Tibial nerve (tissue), 4 donors: Measurements from ENCODE around the gene HMCN2.

ENCODE experiments used
- EP300 ChIP-seq, 2 donors: sonication (generic); formaldehyde crosslinking; IDR thresholded peaks; one replicate each; pipeline ENCODE4 v1.6.1; 2017; ENCODE audit warnings: antibody characterized with exemption in 2 of 2, mild to moderate bottlenecking in 1 of 2
- POLR2A ChIP-seq, 2 donors: fragments of 450-650 bp; IDR thresholded peaks; one replicate each; pipeline ENCODE4 v1.6.1; 2017; ENCODE audit warnings: antibody characterized with exemption in 2 of 2, mild to moderate bottlenecking in 2 of 2, moderate library complexity in 2 of 2
- TF ChIP-seq, protein P1 (sequence below), 5 experiments: fragments of 200-600 bp in 3 of 5; fragments of 450-650 bp in 2 of 5; sonication (generic) in 3 of 5; IDR thresholded peaks; one replicate each; pipeline ENCODE4 v1.5.1; 2016 to 2019; ENCODE audit warnings: antibody characterized with exemption in 5 of 5, mild to moderate bottlenecking in 3 of 5, moderate library complexity in 2 of 5

DNA sequence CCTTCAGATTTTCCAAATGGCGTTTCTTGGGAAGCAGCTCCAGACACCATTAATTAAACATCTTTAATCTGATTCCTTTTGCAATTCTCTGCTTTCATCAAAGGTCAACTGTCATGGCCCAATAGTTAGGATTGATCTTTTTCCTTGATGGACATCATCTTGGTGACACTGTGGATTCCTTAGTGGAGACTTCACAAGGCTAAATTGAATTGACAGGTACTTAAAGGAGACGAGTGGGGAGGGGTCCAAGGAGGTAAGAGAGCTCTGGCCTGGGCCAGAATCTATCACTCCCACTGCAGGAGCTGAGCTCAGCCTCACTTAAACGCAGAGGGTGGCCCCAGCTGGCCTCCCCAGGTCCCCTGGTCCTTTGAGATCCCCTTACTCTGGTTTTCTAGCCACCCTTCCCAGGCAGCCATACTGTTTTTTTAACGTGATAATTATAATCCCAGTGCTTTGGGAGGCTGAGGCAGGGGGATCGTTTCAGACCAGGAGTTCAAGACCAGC, 9.9 kb upstream of the HMCN2 start:
- TF ChIP-seq, protein P1, sequence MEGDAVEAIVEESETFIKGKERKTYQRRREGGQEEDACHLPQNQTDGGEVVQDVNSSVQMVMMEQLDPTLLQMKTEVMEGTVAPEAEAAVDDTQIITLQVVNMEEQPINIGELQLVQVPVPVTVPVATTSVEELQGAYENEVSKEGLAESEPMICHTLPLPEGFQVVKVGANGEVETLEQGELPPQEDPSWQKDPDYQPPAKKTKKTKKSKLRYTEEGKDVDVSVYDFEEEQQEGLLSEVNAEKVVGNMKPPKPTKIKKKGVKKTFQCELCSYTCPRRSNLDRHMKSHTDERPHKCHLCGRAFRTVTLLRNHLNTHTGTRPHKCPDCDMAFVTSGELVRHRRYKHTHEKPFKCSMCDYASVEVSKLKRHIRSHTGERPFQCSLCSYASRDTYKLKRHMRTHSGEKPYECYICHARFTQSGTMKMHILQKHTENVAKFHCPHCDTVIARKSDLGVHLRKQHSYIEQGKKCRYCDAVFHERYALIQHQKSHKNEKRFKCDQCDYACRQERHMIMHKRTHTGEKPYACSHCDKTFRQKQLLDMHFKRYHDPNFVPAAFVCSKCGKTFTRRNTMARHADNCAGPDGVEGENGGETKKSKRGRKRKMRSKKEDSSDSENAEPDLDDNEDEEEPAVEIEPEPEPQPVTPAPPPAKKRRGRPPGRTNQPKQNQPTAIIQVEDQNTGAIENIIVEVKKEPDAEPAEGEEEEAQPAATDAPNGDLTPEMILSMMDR (IDR thresholded peaks at IDR 0.05) = no peak
- TF ChIP-seq POLR2A (IDR thresholded peaks at IDR 0.05) = no peak
- no peak for TF ChIP-seq EP300 (IDR thresholded peaks at IDR 0.05)
